H9 (cell line): ENCODE results near the gene NUDT21. TPM values are rescaled to one million over a fixed set of nuclear protein-coding genes. Genes with fewer than 3 reads are reported as not detected.

Source experiments
- DNase-seq: peaks from one replicate; pipeline ENCODE4 v3.0.0-alpha.2; 2017
- H2AFZ ChIP-seq: one replicate; pipeline ENCODE4 v1.6.1; 2013; ENCODE audit warnings: mild to moderate bottlenecking, low read length, control low read depth, moderate library complexity
- H2AK5ac ChIP-seq: 2 replicates; pipeline ENCODE4 v1.6.1; 2013; ENCODE audit warnings: low read length, control low read depth, mixed read lengths; ENCODE audit not compliant: insufficient read length
- H2BK120ac ChIP-seq: one replicate; pipeline ENCODE4 v1.6.1; 2013; ENCODE audit warnings: low read depth, mild to moderate bottlenecking, low read length, control low read depth, inconsistent platforms; ENCODE audit not compliant: poor library complexity, severe bottlenecking
- H2BK12ac ChIP-seq: 2 replicates; pipeline ENCODE4 v1.6.1; 2013; ENCODE audit warnings: low read length, control low read depth, mixed read lengths, low read depth; ENCODE audit not compliant: insufficient read length
- H2BK15ac ChIP-seq: 2 replicates; pipeline ENCODE4 v1.6.1; 2013; ENCODE audit warnings: low read depth, low read length, control low read depth
- H2BK20ac ChIP-seq: one replicate; pipeline ENCODE4 v1.6.1; 2013; ENCODE audit warnings: low read depth, mild to moderate bottlenecking, low read length, control low read depth, inconsistent platforms; ENCODE audit not compliant: poor library complexity, severe bottlenecking
- H2BK5ac ChIP-seq: 2 replicates; pipeline ENCODE4 v1.6.1; 2013; ENCODE audit warnings: low read length, control low read depth, mixed read lengths; ENCODE audit not compliant: insufficient read length
- H3K14ac ChIP-seq: 2 replicates; pipeline ENCODE4 v1.6.1; 2013; ENCODE audit warnings: low read length, control low read depth; ENCODE audit not compliant: insufficient read depth
- H3K18ac ChIP-seq: 2 replicates; pipeline ENCODE4 v1.6.1; 2013; ENCODE audit warnings: low read depth, mild to moderate bottlenecking, mixed read lengths, low read length, control low read depth; ENCODE audit not compliant: insufficient read length
- H3K23ac ChIP-seq: 2 replicates; pipeline ENCODE4 v1.6.1; 2013; ENCODE audit warnings: low read length, control low read depth, mixed read lengths, low read depth; ENCODE audit not compliant: insufficient read length
- H3K23me2 ChIP-seq: 2 replicates; pipeline ENCODE4 v1.6.1; 2013; ENCODE audit warnings: low read depth, mild to moderate bottlenecking, mixed read lengths, low read length, control low read depth; ENCODE audit not compliant: insufficient read length, poor library complexity, severe bottlenecking
- H3K27ac ChIP-seq: 2 replicates; pipeline ENCODE4 v1.5.1; 2013; ENCODE audit warnings: low read length, control low read depth, mixed read lengths, low read depth; ENCODE audit not compliant: insufficient read length
- H3K27me3 ChIP-seq: 2 replicates; pipeline ENCODE4 v1.6.1; 2013; ENCODE audit warnings: low read length, control low read depth, inconsistent platforms; ENCODE audit not compliant: insufficient read depth
- H3K4ac ChIP-seq: 2 replicates; pipeline ENCODE4 v1.6.1; 2013; ENCODE audit warnings: low read depth, mild to moderate bottlenecking, control low read depth, inconsistent platforms, low read length, moderate library complexity
- H3K4me1 ChIP-seq: 2 replicates; pipeline ENCODE4 v1.6.1; 2013; ENCODE audit warnings: low read length, control low read depth, inconsistent platforms; ENCODE audit not compliant: insufficient read depth
- H3K4me2 ChIP-seq: 2 replicates; pipeline ENCODE4 v1.6.1; 2013; ENCODE audit warnings: low read length, control low read depth, mixed read lengths; ENCODE audit not compliant: insufficient read length, insufficient read depth
- H3K56ac ChIP-seq: 2 replicates; pipeline ENCODE4 v1.6.1; 2013; ENCODE audit warnings: low read depth, mild to moderate bottlenecking, mixed read lengths, low read length, control low read depth; ENCODE audit not compliant: insufficient read length
- H3K79me1 ChIP-seq: 2 replicates; pipeline ENCODE4 v1.6.1; 2013; ENCODE audit warnings: low read depth, mild to moderate bottlenecking, moderate library complexity, low read length, control low read depth, inconsistent platforms; ENCODE audit not compliant: insufficient read depth, poor library complexity, severe bottlenecking
- H3K79me2 ChIP-seq: 2 replicates; pipeline ENCODE4 v1.6.1; 2013; ENCODE audit warnings: low read length, control low read depth, inconsistent platforms; ENCODE audit not compliant: insufficient read depth
- H3K9ac ChIP-seq: 2 replicates; pipeline ENCODE4 v1.6.1; 2013; ENCODE audit warnings: low read length, control low read depth, mixed read lengths; ENCODE audit not compliant: insufficient read length; ENCODE audit errors: extremely low read depth
- H3K9me3 ChIP-seq: one replicate; pipeline ENCODE4 v1.6.1; 2013; ENCODE audit warnings: low read depth, low read length, inconsistent platforms; ENCODE audit not compliant: control insufficient read depth
- H3T11ph ChIP-seq: one replicate; pipeline ENCODE4 v1.6.1; 2013; ENCODE audit warnings: mild to moderate bottlenecking, low read length, control low read depth, inconsistent platforms
- H4K20me1 ChIP-seq: one replicate; pipeline ENCODE4 v1.6.1; 2013; ENCODE audit not compliant: control insufficient read depth, insufficient read length, insufficient read depth
- H4K5ac ChIP-seq: 2 replicates; pipeline ENCODE4 v1.6.1; 2013; ENCODE audit warnings: low read depth, mild to moderate bottlenecking, mixed read lengths, low read length, control low read depth; ENCODE audit not compliant: insufficient read length
- H4K8ac ChIP-seq: replicated peaks from 2 replicates; pipeline ENCODE4 v1.6.1; 2013; ENCODE audit warnings: low read length, control low read depth, mixed read lengths, low read depth; ENCODE audit not compliant: insufficient read length
- H4K91ac ChIP-seq: 2 replicates; pipeline ENCODE4 v1.6.1; 2013; ENCODE audit warnings: low read depth, mild to moderate bottlenecking, moderate library complexity, mixed read lengths, low read length, control low read depth; ENCODE audit not compliant: insufficient read length
- H3K27ac Mint-ChIP-seq, 3 experiments: 2 replicates in 2 of 3; 3 replicates in 1 of 3; pipeline ENCODE4 v1.8.0; 2020 to 2021; ENCODE audit warnings: mixed read lengths in 3 of 3, mild to moderate bottlenecking in 1 of 3, moderate library complexity in 1 of 3
- H3K27me3 Mint-ChIP-seq: 2 replicates; pipeline ENCODE4 v1.8.0; 2021; ENCODE audit warnings: low read depth, mild to moderate bottlenecking, moderate library complexity, mixed read lengths
- H3K36me3 Mint-ChIP-seq, 3 experiments: 2 replicates in 2 of 3; 3 replicates in 1 of 3; pipeline ENCODE4 v1.8.0; 2020 to 2021; ENCODE audit warnings: low read depth in 3 of 3, mixed read lengths in 3 of 3; ENCODE audit not compliant: insufficient read depth in 1 of 3
- H3K4me1 Mint-ChIP-seq, 2 experiments: 2 replicates each; pipeline ENCODE4 v1.8.0; 2020; ENCODE audit warnings: mixed read lengths in 2 of 2
- H3K4me3 Mint-ChIP-seq, 2 experiments: 2 replicates in 1 of 2; 3 replicates in 1 of 2; pipeline ENCODE4 v1.8.0; 2020 to 2021; ENCODE audit warnings: mild to moderate bottlenecking in 2 of 2, mixed read lengths in 2 of 2, moderate library complexity in 1 of 2
- H3K9me3 Mint-ChIP-seq, 2 experiments: 2 replicates in 1 of 2; 3 replicates in 1 of 2; pipeline ENCODE4 v1.8.0; 2020; ENCODE audit warnings: mild to moderate bottlenecking in 2 of 2, mixed read lengths in 2 of 2, moderate library complexity in 1 of 2
- WGBS: extraction: QIAGEN DNeasy Blood & Tissue Kit; methylation state at CpG from one replicate; pipeline ENCODE4 v1.1.7; 2013; ENCODE audit warnings: missing lambda C conversion rate, low lambda C conversion rate, mixed read lengths; ENCODE audit not compliant: insufficient read length; ENCODE audit errors: extremely low coverage; 5-methylcytosine and 5-hydroxymethylcytosine counted together
- total RNA-seq: library from RNA; stranded (reverse); gene quantifications from 2 replicates; pipeline ENCODE4 v1.2.1, GENCODE V29; 2021
- TF ChIP-seq, protein P1 (sequence below): fragments of 200-600 bp; sonication (generic); conservative IDR thresholded peaks from 3 replicates; pipeline ENCODE4 v1.8.0; 2021; ENCODE audit warnings: antibody characterized with exemption, mild to moderate bottlenecking

NUDT21 gene
- total RNA-seq, 1 experiment from 2014 or later = 276 TPM

DNA sequence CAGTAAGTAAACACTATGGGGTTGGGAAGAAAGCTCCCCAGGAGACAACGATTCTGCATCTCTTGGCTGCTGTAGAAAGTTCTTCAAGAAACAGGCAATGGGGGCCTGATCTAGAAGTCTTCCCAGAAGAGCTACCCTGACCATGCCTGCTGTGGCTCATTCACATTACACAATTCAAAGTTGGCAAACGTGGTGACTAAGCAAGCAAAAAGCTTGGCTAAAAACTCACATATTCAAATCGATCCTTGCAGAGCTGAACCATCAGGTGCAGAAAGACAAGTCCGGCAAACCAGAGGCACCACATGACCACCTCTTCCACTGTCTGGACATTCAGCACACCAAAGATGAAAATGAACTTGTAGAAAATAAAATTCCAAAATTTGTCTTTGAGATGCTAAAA, 41.9 kb downstream of the NUDT21 start:
- Histone ChIP-seq H3K27ac (no peak overlapping the region), H3K4me1 (peaks cover 3% of the 10 kb centered on the region; the same call in 1 of the 2 replicates), H2AK5ac (no peak overlapping the region), H3K18ac (no peak overlapping the region), H2BK15ac (no peak overlapping the region), H2BK20ac (no peak overlapping the region), H3K27me3 (no peaks in the 10 kb centered on the region; the same call in 1 of the 2 replicates), H3K56ac (no peak overlapping the region), H3K79me1 (no peaks in the 10 kb centered on the region), H3K4me2 (no peak overlapping the region), H3K14ac (no peak overlapping the region), H2AFZ (no peak overlapping the region), H3K9ac (no peak overlapping the region), H3K23me2 (no peaks in the 10 kb centered on the region), H4K8ac (no peak overlapping the region), H4K91ac (no peak overlapping the region), H2BK120ac (no peak overlapping the region), H4K20me1 (no peaks in the 10 kb centered on the region), H3K4ac (no peak overlapping the region), H4K5ac (no peak overlapping the region), H3K79me2 (no peaks in the 10 kb centered on the region), H2BK12ac (no peak overlapping the region), H3T11ph (no peak overlapping the region), H3K9me3 (no peaks in the 10 kb centered on the region), H2BK5ac (no peak overlapping the region), H3K23ac (no peak overlapping the region)
- H3K36me3 Mint-ChIP-seq = peaks cover 15 to 51% (median 40%) of the 10 kb centered on the region in 3 experiments
- TF ChIP-seq, protein P1, sequence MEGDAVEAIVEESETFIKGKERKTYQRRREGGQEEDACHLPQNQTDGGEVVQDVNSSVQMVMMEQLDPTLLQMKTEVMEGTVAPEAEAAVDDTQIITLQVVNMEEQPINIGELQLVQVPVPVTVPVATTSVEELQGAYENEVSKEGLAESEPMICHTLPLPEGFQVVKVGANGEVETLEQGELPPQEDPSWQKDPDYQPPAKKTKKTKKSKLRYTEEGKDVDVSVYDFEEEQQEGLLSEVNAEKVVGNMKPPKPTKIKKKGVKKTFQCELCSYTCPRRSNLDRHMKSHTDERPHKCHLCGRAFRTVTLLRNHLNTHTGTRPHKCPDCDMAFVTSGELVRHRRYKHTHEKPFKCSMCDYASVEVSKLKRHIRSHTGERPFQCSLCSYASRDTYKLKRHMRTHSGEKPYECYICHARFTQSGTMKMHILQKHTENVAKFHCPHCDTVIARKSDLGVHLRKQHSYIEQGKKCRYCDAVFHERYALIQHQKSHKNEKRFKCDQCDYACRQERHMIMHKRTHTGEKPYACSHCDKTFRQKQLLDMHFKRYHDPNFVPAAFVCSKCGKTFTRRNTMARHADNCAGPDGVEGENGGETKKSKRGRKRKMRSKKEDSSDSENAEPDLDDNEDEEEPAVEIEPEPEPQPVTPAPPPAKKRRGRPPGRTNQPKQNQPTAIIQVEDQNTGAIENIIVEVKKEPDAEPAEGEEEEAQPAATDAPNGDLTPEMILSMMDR = no peak
- H3K27me3 Mint-ChIP-seq = no peaks in the 10 kb centered on the region
- peaks cover 0 to 3% of the 10 kb centered on the region in 2 experiments; a peak in 2 of 4 replicates for H3K4me1 Mint-ChIP-seq
- H3K4me3 Mint-ChIP-seq = no peak overlapping the region
- no peaks in the 10 kb centered on the region; a peak in 2 of 5 replicates for H3K9me3 Mint-ChIP-seq
- WGBS = no CpG with 5 or more reads among the region's 4 CpGs
- H3K27ac Mint-ChIP-seq = peak overlapping the region in 2 of 3 experiments; percentile 22 to 49; a peak in 1 of 7 replicates
- DNase-seq = no peak
